A673 (cell line): ENCODE results near the gene SGSM2. TPM values are rescaled to one million over a fixed set of nuclear protein-coding genes. Genes with fewer than 3 reads are reported as not detected.

ENCODE experiments used
- BruUV-seq: library from RNA; stranded (reverse); fragments of 400-500 nt; replicated peaks from 2 replicates; lab custom pipeline; 2021; lab: Mats Ljungman, UMichigan
- CTCF ChIA-PET: fragments of 300-600 bp; sonication (Branson Sonifier 250); formaldehyde crosslinking; loops from one replicate; lab custom pipeline; 2022; ENCODE audit warnings: antibody characterized with exemption; lab: Charles Lee
- POLR2A ChIA-PET: fragments of 300-600 bp; sonication (Branson Sonifier 250); formaldehyde crosslinking; loops from one replicate; lab custom pipeline; 2022; ENCODE audit warnings: antibody characterized with exemption; ENCODE audit not compliant: low non-redundant PET; lab: Charles Lee
- DNase-seq: peaks from one replicate; pipeline ENCODE4 v3.0.0-alpha.2; 2015; ENCODE audit warnings: low spot score
- H3K27ac ChIP-seq: fragments of 200-600 bp; sonication (generic); 2 replicates; pipeline ENCODE4 v1.5.1; 2016; ENCODE audit warnings: mixed run types, low read depth, mild to moderate bottlenecking, mixed read lengths, antibody characterized with exemption, low read length; ENCODE audit not compliant: poor library complexity, severe bottlenecking
- H3K27me3 ChIP-seq: fragments of 200-600 bp; sonication (generic); replicated peaks from 2 replicates; pipeline ENCODE4 v1.6.1; 2017; ENCODE audit warnings: mixed run types, low read depth, mild to moderate bottlenecking, mixed read lengths, antibody characterized with exemption, low read length; ENCODE audit not compliant: insufficient read depth, poor library complexity
- H3K36me3 ChIP-seq: fragments of 200-600 bp; sonication (generic); 2 replicates; pipeline ENCODE4 v1.6.1; 2016; ENCODE audit warnings: mixed run types, mild to moderate bottlenecking, mixed read lengths, antibody characterized with exemption, low read length; ENCODE audit not compliant: insufficient read depth, poor library complexity, severe bottlenecking
- H3K4me1 ChIP-seq: fragments of 200-600 bp; sonication (generic); 2 replicates; pipeline ENCODE4 v1.6.1; 2017; ENCODE audit warnings: mixed run types, mild to moderate bottlenecking, mixed read lengths, antibody characterized with exemption, low read length; ENCODE audit not compliant: insufficient read depth, poor library complexity, severe bottlenecking
- H3K4me3 ChIP-seq: fragments of 200-600 bp; sonication (generic); 2 replicates; pipeline ENCODE4 v1.5.1; 2016; ENCODE audit warnings: low read depth, mixed run types, mild to moderate bottlenecking, mixed read lengths, low read length; ENCODE audit not compliant: poor library complexity, severe bottlenecking
- H3K9me3 ChIP-seq: fragments of 200-600 bp; sonication (generic); 2 replicates; pipeline ENCODE4 v1.6.1; 2016; ENCODE audit warnings: mixed run types, low read depth, mild to moderate bottlenecking, mixed read lengths, antibody characterized with exemption, low read length; ENCODE audit not compliant: poor library complexity, severe bottlenecking
- CTCF ChIP-seq: fragments of 300-800, 200-600 bp; sonication (generic); conservative IDR thresholded peaks from 2 replicates; pipeline ENCODE4 v1.5.1; 2017; ENCODE audit warnings: low read depth, mild to moderate bottlenecking, antibody characterized with exemption, low read length, moderate library complexity, mixed read lengths
- EZH2 ChIP-seq: fragments of 200-600 bp; sonication (generic); IDR thresholded peaks from 2 replicates; pipeline ENCODE4 v1.6.1; 2017; ENCODE audit warnings: borderline replicate concordance, low read depth, mild to moderate bottlenecking, mixed read lengths, antibody characterized with exemption, low read length; ENCODE audit not compliant: poor library complexity, severe bottlenecking
- intact Hi-C: fragments of 100-400 bp; cut with micrococcal nuclease; formaldehyde crosslinking; loops from one replicate; pipeline ENCODE4 v1.10.0; 2022; ENCODE audit not compliant: unreplicated experiment
- total RNA-seq: library from RNA; stranded (reverse); gene quantifications from 2 replicates; pipeline ENCODE4 v1.2.3, GENCODE V29; 2021

SGSM2 gene
- total RNA-seq, 1 experiment from 2014 or later, result 81.2 TPM

DNA sequence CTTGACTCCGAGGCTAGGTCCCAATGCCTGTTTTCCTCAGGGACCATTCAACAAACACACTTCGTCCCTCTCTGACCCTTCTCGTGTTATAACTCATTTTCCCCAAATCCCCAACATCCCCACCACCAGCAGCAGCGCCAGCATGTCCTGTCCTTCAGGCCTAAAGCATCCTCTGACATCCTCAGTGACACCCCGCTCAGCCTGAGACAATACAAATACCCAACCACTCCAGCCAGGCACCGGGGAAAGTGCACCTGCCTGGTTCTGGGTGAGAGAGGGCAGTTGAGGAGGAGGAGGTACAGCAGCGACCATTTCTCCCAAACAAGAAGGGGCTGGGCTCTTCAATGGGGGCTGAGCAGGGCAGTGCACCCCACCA is 58.9 kb downstream of the SGSM2 start:
- no peaks in the 10 kb centered on the region for H3K27me3 ChIP-seq
- ChIA-PET POLR2A (no interaction called here), CTCF (no interaction called here)
- TF ChIP-seq CTCF (no peak), EZH2 (no peak)
- no peaks in the 10 kb centered on the region for H3K36me3 ChIP-seq
- intact Hi-C loops, result loop anchor here (5.0 kb wide), 1 partner anchor 196 kb away; the partner anchor contains the start of gene PAFAH1B1
- H3K4me3 ChIP-seq, result peak overlapping the region; percentile 30
- no peak for DNase-seq
- H3K9me3 ChIP-seq, result no peaks in the 10 kb centered on the region
- H3K4me1 ChIP-seq, result peaks cover 63% of the 10 kb centered on the region
- peak overlapping the region; percentile 99 for H3K27ac ChIP-seq
- no TSS peak for BruUV-seq

DNA sequence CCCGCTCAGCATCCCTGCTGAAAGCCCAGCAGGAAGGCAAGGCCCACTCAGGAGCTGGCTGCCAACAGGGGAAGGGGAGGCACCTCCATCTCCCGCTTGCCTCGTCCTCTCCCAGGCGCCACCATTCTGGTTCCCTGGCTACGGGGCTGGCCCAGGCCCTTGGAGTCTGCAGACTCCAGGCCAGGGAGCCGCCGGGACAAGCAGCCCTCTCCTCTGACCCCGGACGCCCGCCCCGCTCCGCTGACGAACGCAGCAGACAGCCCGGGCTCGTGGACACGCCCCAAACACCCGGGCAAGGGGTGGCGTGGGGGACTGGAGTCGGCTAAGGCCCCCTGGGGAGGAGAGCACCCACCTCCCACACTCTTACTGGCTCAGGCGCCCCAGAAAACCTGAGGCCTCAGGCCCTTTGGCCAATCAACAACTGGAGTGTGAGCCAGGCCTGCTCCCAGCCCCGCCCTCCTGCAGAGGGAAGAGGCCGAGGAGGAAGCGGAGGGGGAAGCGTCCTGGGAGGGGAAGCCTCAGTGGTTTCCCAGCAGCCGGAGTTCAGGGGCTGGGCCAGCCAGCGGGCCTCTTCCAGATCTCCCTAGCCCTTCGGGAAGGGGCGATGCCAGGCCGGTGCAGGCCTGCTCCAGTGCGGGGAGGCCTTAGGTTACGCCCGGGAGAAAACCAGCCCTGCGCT is 59.4 kb downstream of the SGSM2 start:
- ChIA-PET POLR2A (no interaction called here), CTCF (no interaction called here)
- Histone ChIP-seq H3K27ac (peak overlapping the region; percentile 99), H3K4me3 (peak overlapping the region; percentile 30), H3K9me3 (no peaks in the 10 kb centered on the region), H3K36me3 (no peaks in the 10 kb centered on the region), H3K27me3 (no peaks in the 10 kb centered on the region), H3K4me1 (peaks cover 62% of the 10 kb centered on the region)
- DNase-seq, result peak; percentile 95
- intact Hi-C loops, result loop anchor here (5.0 kb wide), 1 partner anchor 196 kb away; the partner anchor contains the start of gene PAFAH1B1
- TF ChIP-seq EZH2 (no peak), CTCF (no peak)
- BruUV-seq, result no TSS peak

DNA sequence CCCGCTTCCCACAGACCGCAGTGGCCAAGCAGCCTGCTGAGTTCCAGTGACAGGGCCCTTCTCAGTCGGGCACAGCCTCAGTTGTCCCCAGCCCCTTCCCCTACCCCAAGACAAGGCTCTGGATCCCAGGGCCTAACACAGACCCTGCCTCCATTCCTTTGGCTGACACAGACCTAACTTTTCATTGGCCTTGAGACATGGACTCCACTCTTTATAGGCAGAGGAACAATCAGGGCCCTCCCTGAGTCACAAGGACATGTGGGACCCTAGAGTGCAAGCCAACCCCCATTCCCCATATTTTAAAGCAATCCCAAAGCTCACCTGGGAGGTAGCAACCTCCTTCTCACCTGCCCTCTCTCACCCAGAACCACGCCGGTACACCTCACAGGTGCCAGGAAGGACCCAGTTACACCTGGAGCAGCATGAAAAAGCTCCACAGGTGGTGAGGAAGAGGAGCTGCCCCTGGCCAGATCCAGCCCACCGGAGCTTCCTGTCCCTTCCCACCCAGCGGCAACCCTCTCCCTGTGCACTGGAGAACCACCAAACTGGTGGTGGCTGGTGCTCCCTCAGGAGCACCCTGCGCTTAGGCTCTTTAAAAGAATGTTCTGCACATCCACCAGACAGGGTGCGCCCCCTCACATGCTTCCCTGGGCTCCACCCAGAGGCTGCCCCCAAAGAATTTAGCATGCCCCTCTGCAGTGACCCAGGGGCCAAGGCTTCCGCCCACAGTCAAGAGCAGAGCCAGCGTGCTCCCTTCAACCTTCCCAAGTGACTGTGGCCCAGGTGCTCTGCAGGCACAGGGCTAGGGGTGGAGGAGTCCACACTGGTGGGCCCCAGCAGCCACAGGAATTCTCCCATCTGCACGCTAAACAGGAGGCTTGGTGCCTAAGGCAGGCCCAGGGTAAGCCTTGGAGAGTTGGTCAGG is 60.2 kb downstream of the SGSM2 start:
- Histone ChIP-seq H3K9me3 (no peaks in the 10 kb centered on the region), H3K4me1 (peaks cover 59% of the 10 kb centered on the region), H3K27me3 (no peaks in the 10 kb centered on the region), H3K36me3 (no peaks in the 10 kb centered on the region), H3K27ac (peak overlapping the region; percentile 99), H3K4me3 (peak overlapping the region; percentile 30)
- BruUV-seq, result no TSS peak
- TF ChIP-seq EZH2, result no peak
- no peak for TF ChIP-seq CTCF
- ChIA-PET CTCF (no interaction called here), POLR2A (no interaction called here)
- DNase-seq, result no peak
- intact Hi-C loops, result loop anchor here (5.0 kb wide), 1 partner anchor 195 kb away; the partner anchor contains the start of gene PAFAH1B1
